Heart right ventricle (tissue), 16 donors: ENCODE measurements around the gene USP9X. TPM values are rescaled to one million over a fixed set of nuclear protein-coding genes. Genes with fewer than 3 reads are reported as not detected.
"Not testable (repeated sequence)": the region's sequence is repeated elsewhere in the genome, so short reads cannot be mapped to it uniquely, and the experiment has no call there.

Experiments
- ATAC-seq, 8 donors: fragments of 200-7000 bp; cut with Tn5 transposase; one replicate each; pipeline ENCODE4 v1.9.1; 2020; ENCODE audit warnings: mild to moderate bottlenecking in 8 of 8, moderate library complexity in 8 of 8, moderate number of reproducible peaks in 1 of 8
- DNase-seq, 2 donors: peaks; one replicate each; pipeline ENCODE4 v3.0.0-alpha.2; 2020
- H3K27ac ChIP-seq, 10 donors: fragments of 200-600 bp; sonication (generic) in 2 of 10; one replicate each; pipeline versions ENCODE4 v1.5.0 to v1.8.0; 2020 to 2022; ENCODE audit warnings: mild to moderate bottlenecking in 3 of 10
- H3K27me3 ChIP-seq, 7 donors: fragments of 200-600 bp; one replicate each; pipeline ENCODE4 v1.8.0; 2021 to 2022; ENCODE audit warnings: mild to moderate bottlenecking in 2 of 7
- H3K36me3 ChIP-seq, 9 donors: fragments of 200-600 bp; sonication (generic) in 1 of 9; one replicate each; pipeline versions ENCODE4 v1.5.0 to v1.8.0; 2020 to 2022; ENCODE audit warnings: mild to moderate bottlenecking in 2 of 9
- H3K4me1 ChIP-seq, 9 donors: fragments of 200-600 bp; sonication (generic) in 1 of 9; one replicate each; pipeline versions ENCODE4 v1.5.0 to v1.8.0; 2020 to 2022; ENCODE audit warnings: mild to moderate bottlenecking in 4 of 9
- H3K4me3 ChIP-seq, 10 donors: fragments of 200-600 bp; sonication (generic) in 2 of 10; one replicate each; pipeline versions ENCODE4 v1.5.0 to v1.8.0; 2020 to 2022; ENCODE audit warnings: mild to moderate bottlenecking in 7 of 10, moderate library complexity in 2 of 10
- H3K9me3 ChIP-seq, 11 donors: fragments of 200-600 bp in 10 of 11; sonication (generic) in 2 of 11; one replicate each; pipeline versions ENCODE4 v1.5.0 to v1.8.0; 2013 to 2022; ENCODE audit warnings: mild to moderate bottlenecking in 2 of 11, control low read depth in 1 of 11, moderate library complexity in 1 of 11
- CTCF ChIP-seq, 9 donors: fragments of 200-600 bp; sonication (generic) in 2 of 9; IDR thresholded peaks; one replicate each; pipeline versions ENCODE4 v1.5.0 to v1.8.0; 2021 to 2022; ENCODE audit warnings: antibody characterized with exemption in 9 of 9, mild to moderate bottlenecking in 5 of 9, moderate library complexity in 1 of 9
- WGBS, 2 donors: extraction: QIAGEN DNeasy Blood & Tissue Kit; methylation state at CpG; one replicate each; pipeline ENCODE4 v1.1.7; 2013; ENCODE audit warnings: inconsistent platforms in 1 of 2; 5-methylcytosine and 5-hydroxymethylcytosine counted together
- intact Hi-C, 10 donors: fragments of 100-400 bp; cut with DNase I; formaldehyde crosslinking; loops; one replicate each; pipeline versions ENCODE4 v1.11.1 to v1.14.2; 2022
- polyA plus RNA-seq, 2 donors: library from polyadenylated mRNA; stranded (reverse); fragments of 200-250 nt; gene quantifications; one replicate each; pipeline ENCODE4 v1.2.3, GENCODE V29; 2013
- total RNA-seq, 10 donors: library from RNA; stranded (reverse); fragmentation: NEBNext Ultra II Directional in 3 of 10; extraction: Animal tissue kit (Norgen Biotek cat#: 25700) in 3 of 10; gene quantifications; one replicate each; pipeline versions ENCODE4 v1.2.1 to v1.2.4, GENCODE V29; 2021 to 2023
- donor health status: Arrhythmogenic right ventricular cardiomyopathy.
- donor health status: ischemic (EF 13 %, LVEDD 7.1; RV severe dilation, severe dysfunction).
- donor health status: healthy with polysubstance abuse.
- donor health status: DM: no; HTN: yes; CAD: no.
- donor health status: DM: no; HTN: no; CAD: no.
- donor health status: ischemic (EF 25% LVEDD 6.9; RV normal size, moderate dysfunction).
- donor health status: ischemic (EF 25% LVEDD 5.7; RV mildly dilated, moderate dysfunction).
- donor health status: healthy.
- donor health status: DM: yes; HTN: yes; CAD: no.
- donor health status: Ischemic cardiomyopathy.
- donor health status: ischemic (EF 35%, LVEDD 5.7; RV mildly dilated, moderate dysfunction).
- donor health status: nonischemic (EF 11% LVEDD 7.7; RV severe dilation, severe dysfunction).
- donor health status: DM: yes; HTN: yes; CAD: no.
- donor health status: PGD.
- donor health status: ischemic (EF 29% LVEDD 5.4; RV normal size, mild dysfunction).
- donor health status: nonischemic (EF 23%, LVEDD 6.1; RV moderate dilation, normal function).

Gene USP9X
- total and polyA plus RNA-seq, 12 donors = 9.0 to 81.3 (median 64.6) TPM

GRCh38 chrX:41275661-41276609 lies 190.7 kb downstream of the USP9X start:
- Histone ChIP-seq H3K9me3 (no peaks in the 10 kb centered on the region), H3K27ac (peak overlapping the region in 6 of 10 donors; percentile 2 to 60 (median 49)), H3K4me3 (peak overlapping the region; percentile 38 to 68 (median 56)), H3K27me3 (peaks cover 0 to 49% (median 0%) of the 10 kb centered on the region in 7 donors), H3K36me3 (no peaks in the 10 kb centered on the region), H3K4me1 (peaks cover 0 to 19% (median 0%) of the 10 kb centered on the region in 9 donors)
- WGBS, 2 donors = 0 to 3% methylated on average over 43 to 52 of the region's 54 CpGs
- intact Hi-C loops = loop anchor here in 4 of 10 donors (2.0 to 10.0 kb wide), 4 partner anchors 59 to 481 kb away; partner anchors contain the start of genes NYX (in 2 of the 4) and DDX3X (in 1 of the 4)
- peak; percentile 11 to 64 (median 53) for TF ChIP-seq CTCF (IDR thresholded peaks at IDR 0.05)
- ATAC-seq = peak; percentile 77 to 95 (median 92)
- DNase-seq = peak; percentile 64 to 66

GRCh38 chrX:41276661-41277506 lies 191.6 kb downstream of the USP9X start:
- H3K9me3 ChIP-seq = no peaks in the 10 kb centered on the region
- no peak for TF ChIP-seq CTCF (IDR thresholded peaks at IDR 0.05)
- H3K4me3 ChIP-seq = peak overlapping the region; percentile 38 to 68 (median 56)
- H3K27me3 ChIP-seq = peaks cover 0 to 42% (median 0%) of the 10 kb centered on the region in 7 donors
- DNase-seq = no peak
- no peaks in the 10 kb centered on the region for H3K36me3 ChIP-seq
- peaks cover 0 to 19% (median 0%) of the 10 kb centered on the region in 9 donors for H3K4me1 ChIP-seq
- WGBS, 2 donors = 48 to 52% methylated on average over 15 to 19 of the region's 19 CpGs
- intact Hi-C loops = loop anchor here in 4 of 10 donors (2.0 to 10.0 kb wide), 4 partner anchors 58 to 480 kb away; partner anchors contain the start of genes NYX (in 2 of the 4) and DDX3X (in 1 of the 4)
- peak overlapping the region in 3 of 10 donors; percentile 43 to 55 (median 55) for H3K27ac ChIP-seq
- ATAC-seq = peak in 3 of 8 donors; percentile 11 to 32 (median 27)

- H3K4me1 ChIP-seq, H3K36me3 ChIP-seq, ATAC-seq, intact Hi-C loops, H3K27ac ChIP-seq, DNase-seq, H3K9me3 ChIP-seq, H3K4me3 ChIP-seq: not testable (repeated sequence)
- peaks cover 0 to 15% (median 0%) of the 10 kb centered on the region in 7 donors for H3K27me3 ChIP-seq
- 96 to 98% methylated on average over 5 of the region's 5 CpGs for WGBS, 2 donors
Measured at GRCh38 chrX:41282307-41282706, 197.1 kb downstream of the USP9X start.

GRCh38 chrX:41285928-41286327 lies 200.7 kb downstream of the USP9X start:
- intact Hi-C loops, H3K9me3 ChIP-seq, H3K4me1 ChIP-seq, H3K36me3 ChIP-seq, H3K27ac ChIP-seq, H3K27me3 ChIP-seq, ATAC-seq, H3K4me3 ChIP-seq, DNase-seq: not testable (repeated sequence)
- 89 to 95% methylated on average over 16 to 20 of the region's 21 CpGs for WGBS, 2 donors

Other genes with a start within 250 kb of the USP9X start
- gene DDX3X, start 248.7 kb downstream of the USP9X start, total RNA-seq = 100 to 1,000 TPM; 143 to 247 (median 162) TPM
- 10 to 100 TPM; 36.8 to 44.0 TPM for gene DDX3X, start 248.7 kb downstream of the USP9X start, polyA plus RNA-seq